SK-MEL-5 (cell line): ENCODE results near the gene NFKB2. TPM values are rescaled to one million over a fixed set of nuclear protein-coding genes. Genes with fewer than 3 reads are reported as not detected.

Source experiments
- DNase-seq: peaks from one replicate; pipeline ENCODE4 v3.0.0-alpha.2; 2016; ENCODE audit warnings: low read depth, low spot score
- in situ Hi-C: cut with HindIII; loops from 2 replicates; pipeline ENCODE4 v1.10.0; 2016; ENCODE audit warnings: low sequenced_read_pairs, high pct_unique_total_duplicates, low pct_unique_long_range_greater_than_20kb
- total RNA-seq: library from RNA; depleted of rRNA; stranded (reverse); fragments of >200 nt; shearing (Covaris generic); gene quantifications from 2 replicates; pipeline ENCODE4 v1.2.3, GENCODE V29; 2014

NFKB2 gene
- total RNA-seq, 1 experiment from 2014 or later: 10.3 TPM

DNA sequence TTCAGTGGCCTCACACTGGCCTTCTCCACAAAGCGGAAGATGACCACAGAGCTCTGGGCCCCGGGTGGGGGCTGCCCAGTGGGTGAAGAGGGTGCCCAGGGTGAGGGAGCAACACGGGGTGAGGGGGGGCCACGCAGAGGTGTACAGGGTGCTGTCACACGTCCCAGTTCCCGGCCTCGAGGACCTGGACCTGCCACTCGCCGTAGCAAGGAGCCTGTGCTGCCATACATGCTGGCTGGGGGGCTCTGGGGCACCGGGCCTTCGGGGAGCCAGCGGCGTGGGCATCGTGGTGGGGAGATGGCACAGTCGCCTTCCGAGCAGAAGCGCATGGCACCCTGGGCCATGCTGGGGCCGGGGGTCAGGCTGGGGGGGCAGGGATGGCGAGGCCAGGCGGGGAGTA lies 21.2 kb downstream of the NFKB2 start:
- in situ Hi-C loops: no loop called here
- DNase-seq: no peak

DNA sequence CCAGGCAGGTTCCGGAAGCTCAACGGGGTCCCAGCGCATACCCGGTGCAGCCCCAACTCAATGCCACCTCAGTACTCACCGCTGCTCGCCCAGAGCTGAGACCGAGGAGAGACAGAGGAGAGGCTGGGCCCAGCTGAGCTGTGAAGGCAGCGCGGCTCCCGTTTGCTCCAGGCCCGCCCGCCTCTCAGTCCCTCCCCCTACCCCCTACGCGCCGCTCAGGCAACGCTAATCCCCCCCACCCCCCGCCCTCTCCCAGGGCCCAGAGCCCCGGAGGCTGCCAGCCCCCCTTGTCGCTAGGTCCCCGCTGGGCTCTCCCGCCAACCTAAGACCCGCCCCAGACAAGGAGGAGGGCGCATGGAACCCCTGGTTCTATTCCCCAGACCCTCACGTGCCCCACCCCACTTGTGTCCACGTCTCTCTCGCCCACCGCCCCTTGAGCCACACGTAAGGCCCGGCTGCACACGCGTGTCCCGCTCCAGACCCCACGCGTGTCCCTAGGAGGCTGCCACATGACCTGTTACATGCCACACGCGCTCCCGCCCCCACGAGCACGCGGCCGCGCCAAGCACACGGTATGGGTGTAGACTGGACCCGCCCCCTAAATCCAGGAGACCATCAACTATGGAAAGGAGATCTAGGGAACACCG lies 23.2 kb downstream of the NFKB2 start, which contains the start of gene PSD:
PSD (minus strand) TSS at position 164 of the 647 bp plus-strand sequence. CDS start 1,747 bp downstream, outside the sequence.
- no peak for DNase-seq
- in situ Hi-C loops: no loop called here

DNA sequence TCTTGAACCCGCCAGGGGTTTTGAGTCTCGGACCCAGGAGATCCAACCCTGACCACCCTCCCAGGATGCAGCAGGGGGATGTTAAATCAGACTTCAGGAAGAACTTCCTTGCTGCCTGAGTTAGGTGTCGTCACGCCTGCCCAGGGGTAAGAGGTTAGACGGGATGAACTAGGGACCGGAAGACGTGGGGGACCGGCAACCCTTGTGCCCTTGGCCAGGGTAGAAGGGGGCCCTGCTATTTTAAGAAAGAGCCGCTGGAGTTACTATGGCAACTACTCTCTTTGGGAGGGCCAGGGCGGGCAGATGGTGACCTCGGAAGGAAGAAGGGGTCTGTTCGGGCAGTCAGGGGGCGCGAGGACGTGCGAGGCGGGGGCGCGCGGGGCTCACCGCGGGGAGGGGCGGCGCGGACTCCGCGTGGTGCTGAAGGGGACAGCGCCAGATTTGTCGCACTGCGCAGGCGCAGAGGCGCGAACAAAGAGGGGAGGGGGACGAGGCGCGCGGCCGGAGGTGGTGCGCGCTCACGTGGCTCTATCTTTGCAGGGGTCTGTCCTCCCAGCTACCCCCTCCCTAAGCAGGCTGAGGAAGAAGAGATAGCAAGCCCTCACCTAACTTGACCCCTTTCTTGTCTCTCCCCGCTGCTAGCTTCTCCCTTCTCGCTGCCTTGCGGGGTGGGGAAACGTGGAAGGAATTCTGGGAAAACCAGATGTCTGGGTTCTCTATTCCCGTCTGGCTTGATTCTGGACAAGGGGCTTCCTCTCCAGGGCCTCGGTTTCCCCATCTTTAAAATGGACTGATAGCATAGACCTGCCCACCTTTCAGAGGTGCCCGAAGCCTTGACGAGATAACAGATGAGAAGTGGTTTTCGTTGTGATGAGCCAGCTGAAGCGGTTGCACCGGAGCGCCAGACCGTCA lies 24.0 kb downstream of the NFKB2 start:
- in situ Hi-C loops: no loop called here

DNA sequence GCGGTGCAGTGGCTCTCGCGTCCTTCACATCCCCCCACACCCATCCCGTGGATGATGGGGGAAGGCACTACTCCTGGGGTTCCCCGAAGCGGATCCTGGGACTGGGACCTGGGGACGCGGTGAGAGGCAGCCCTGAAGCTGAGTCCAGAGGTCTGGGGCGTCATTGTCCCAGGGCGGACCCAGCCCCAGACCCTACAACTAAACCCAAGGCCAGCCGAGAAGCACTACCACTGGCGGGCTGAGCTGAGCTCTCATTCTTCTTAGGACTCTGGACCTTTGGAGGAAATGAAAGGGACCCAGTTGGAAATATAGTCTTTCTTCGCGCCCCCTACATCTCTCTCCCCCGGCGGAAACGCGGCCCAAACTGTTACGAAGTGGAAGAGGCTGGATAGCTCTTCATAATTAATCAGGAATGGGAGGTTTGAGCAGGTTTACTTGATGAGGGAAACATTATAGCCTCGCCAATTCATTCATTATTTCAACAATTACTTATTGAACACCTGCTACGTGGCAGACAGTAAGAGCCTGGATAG lies 24.7 kb downstream of the NFKB2 start:
- in situ Hi-C loops: no loop called here
- no peak for DNase-seq

More for the DNA sequence above, 24.0 kb downstream of the NFKB2 start:
- DNase-seq: peak; percentile 32

DNA sequence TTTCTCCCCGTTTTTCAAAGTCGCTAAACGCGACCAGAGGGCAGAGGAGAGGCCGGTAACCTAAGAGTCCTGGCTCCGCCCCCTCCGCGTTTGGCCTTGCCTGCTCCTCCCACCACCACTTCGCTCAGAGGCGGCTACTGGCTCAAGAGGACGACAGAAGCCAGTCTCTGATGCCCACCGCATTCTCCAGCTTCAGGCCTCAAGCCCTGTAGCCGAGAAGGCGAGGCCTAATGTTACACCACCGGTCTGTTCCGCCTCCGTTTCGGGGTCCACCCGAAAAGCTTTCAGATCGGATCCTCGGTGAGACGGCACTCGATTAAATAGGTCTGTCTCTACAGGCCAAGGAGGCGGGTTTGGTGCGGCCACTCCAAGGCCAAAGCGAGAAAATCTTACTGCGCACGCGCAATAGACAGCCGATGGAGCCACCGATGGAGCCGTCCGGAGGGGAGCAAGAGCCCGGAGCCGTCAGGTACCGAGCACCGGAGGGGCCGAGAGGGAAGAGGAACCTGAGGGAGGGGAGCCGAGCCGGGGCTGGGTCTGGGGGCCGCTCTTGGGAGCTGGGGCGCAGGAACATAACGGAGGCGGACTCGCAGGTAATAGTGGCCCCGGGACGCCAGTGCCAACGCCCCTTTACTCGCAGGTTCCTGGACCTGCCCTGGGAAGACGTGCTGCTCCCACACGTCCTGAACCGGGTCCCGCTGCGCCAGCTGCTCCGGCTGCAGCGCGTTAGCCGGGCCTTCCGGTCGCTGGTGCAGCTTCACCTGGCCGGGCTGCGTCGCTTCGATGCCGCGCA lies 25.4 kb downstream of the NFKB2 start, which contains the start of gene FBXL15:
FBXL15 (plus strand) TSS at position 123 of the 793 bp plus-strand sequence; CDS start at position 417, 294 bp downstream.
- in situ Hi-C loops: no loop called here
- peak; percentile 96 for DNase-seq

DNA sequence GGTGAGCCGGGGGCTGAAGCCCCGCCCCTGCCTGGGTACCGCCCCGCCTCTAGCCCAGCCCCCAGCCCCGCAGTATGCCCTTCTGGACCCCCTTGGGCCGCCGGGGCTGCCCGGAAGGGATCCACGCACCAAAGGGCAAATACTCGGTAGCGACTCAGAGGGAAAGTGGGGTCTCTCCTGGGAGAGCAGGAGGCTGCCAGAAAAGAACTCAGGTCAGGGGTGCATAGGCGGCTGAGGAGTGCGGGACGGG lies 25.9 kb downstream of the NFKB2 start:
- no peak for DNase-seq
- in situ Hi-C loops: no loop called here

DNA sequence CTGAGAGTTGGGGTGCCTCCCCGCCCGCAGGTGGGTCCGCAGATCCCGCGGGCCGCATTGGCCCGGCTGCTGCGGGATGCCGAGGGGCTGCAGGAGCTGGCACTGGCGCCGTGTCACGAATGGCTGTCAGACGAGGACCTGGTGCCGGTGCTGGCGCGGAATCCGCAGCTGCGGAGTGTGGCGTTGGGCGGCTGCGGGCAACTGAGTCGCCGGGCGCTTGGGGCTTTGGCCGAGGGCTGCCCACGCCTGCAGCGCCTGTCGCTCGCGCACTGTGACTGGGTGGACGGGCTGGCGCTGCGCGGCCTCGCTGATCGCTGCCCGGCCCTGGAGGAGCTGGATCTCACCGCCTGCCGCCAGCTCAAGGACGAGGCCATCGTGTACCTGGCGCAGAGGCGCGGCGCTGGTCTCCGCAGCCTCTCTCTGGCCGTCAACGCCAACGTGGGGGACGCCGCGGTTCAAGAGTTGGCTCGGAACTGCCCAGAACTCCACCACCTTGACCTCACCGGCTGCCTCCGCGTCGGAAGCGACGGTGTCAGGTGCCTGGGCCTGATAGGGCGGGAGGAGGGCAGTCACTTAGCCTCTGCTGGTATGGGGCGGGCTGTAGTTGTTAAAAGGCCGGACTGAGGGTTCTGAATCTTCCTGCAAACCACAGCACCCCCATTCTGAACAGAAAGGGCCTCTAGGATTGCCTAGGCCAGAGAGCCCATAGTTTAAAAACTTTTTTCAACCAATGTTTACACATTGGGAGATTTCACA lies 26.4 kb downstream of the NFKB2 start:
- no peak for DNase-seq
- in situ Hi-C loops: no loop called here

DNA sequence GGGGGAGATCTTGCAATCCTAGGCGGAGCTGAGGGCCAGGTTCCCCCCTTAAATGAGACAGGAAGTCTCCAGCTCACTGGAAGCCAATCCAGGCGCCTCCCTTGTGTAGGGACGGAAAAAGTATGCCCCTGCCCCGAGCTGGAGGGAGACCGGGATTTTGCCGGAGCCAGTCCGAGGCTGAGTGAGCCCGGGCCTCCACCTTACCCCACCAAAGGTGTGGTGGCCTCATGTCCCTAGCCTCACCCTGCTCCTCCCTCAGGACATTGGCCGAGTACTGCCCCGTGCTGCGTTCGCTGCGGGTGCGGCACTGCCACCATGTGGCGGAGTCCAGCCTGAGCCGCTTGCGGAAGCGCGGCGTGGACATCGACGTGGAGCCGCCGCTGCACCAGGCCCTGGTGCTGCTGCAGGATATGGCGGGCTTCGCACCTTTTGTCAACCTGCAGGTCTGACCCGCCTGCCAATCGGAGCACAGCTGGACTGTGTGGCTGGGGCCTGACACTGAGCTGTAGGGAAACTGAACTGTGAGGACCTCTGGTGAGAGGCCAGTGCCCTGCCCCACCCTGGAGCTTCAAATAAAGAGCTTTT lies 27.1 kb downstream of the NFKB2 start:
- DNase-seq: peak; percentile 70
- in situ Hi-C loops: no loop called here

DNA sequence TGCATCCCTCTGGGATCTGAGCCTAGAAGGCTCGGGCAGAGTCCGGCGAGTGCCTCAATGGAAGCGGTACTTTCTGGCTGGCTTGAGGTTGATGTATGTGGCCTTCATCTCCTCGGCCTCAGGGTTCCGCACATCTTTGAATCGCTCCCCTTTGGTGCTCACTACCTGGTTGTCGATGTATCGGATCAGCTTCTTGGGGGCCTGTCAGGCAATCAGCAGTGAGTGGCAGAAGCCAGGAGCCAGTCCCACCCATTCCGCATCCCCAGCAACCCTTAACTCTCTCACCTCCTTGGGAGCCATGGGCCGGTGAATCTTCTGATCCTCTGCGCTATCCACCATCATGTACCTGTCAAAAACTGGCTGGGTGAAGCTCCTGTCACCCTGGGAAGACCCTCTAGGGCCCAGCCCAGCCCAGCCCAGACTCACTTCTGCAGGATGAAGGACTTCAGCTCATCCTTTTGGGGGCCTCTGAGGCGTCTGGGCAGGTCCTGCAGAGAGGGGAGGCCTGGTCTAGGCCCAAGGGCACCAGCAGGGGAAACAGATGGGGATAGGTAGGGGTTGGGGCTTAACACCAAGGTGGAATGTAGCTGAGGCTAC lies 28.0 kb downstream of the NFKB2 start:
- in situ Hi-C loops: no loop called here
- no peak for DNase-seq

DNA sequence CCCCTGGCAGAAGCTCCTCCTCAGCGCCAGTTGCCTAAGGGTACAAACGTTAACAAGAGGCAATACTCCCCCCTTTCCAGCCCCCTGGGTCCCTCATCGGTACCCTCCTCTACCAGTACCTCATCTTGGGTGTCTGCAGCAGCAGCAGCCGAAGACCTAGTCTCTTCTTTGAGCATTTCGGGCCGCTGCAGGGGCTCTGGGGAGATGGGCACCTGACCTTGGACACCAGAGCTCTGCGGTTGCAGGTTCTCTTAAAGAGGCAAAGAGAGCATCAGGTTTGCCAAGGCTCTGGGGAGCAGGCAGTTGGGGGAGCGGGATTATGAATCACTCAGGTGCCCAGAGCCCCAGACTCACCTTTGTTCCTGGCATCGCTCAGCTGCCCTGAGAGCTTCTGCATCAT lies 28.6 kb downstream of the NFKB2 start:
- in situ Hi-C loops: no loop called here
- no peak for DNase-seq

DNA sequence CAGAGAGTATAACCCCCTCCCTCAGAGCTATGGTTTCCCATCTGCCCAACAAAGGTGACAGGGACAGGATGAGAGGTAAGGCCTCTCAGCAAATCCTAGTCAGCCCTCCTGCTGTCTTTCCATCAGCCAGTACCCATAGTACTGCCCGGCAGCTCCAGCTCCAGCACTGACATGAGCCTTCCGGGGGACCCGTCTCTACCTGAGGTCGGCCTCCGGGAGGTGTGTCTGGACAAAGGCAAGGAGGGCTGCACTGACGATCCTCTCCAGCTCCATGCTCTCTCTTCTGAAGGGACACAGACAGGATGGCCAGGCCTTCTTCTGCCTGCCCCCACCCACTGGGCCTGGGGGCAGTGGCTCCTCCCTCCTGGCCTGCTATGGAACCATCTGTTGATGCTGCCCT lies 29.4 kb downstream of the NFKB2 start:
- no peak for DNase-seq
- in situ Hi-C loops: no loop called here

DNA sequence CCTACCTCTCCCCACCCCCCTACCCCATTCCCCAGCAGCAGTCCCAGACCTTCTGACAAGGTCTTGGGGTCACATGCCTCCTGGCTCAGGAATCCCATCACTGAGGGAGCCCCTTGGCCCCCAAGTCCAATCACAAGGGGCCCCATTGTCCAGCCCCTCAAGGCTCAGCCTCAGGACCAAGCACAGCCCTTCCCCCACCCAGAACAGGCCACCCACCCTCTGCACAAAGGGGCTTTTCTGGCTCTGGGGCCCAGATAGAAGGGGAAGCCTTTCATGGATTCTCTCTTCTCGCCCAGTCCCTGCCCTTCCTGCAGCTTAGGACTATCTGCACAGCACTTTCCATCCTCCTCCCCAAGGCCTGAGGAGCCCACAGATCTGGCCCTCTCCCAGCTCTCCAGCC lies 29.9 kb downstream of the NFKB2 start:
- in situ Hi-C loops: no loop called here
- DNase-seq: no peak

DNA sequence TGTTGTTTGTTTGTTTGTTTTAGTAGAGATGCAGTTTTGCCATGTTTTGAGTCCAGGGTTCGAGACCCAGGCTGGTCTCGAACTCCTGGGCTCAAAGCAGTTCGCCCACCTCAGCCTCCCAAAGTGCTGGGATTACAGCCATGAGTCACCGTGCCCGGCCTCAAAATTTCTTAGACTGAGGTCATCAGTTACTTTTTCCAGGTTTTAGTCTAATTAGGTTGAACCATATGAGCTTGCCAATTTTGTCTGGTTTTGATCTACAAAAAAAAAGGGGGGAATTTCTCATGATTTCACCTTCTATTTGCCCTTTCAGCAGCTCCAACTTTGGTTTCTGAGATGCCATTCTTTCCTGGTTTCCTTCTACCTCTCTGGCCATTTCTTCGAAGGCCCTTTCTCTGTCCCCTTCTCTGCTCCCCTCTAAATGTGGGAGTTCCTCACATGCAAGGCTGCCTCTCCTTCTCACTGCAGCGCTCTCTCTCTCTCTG lies 31.3 kb downstream of the NFKB2 start:
- in situ Hi-C loops: no loop called here
- DNase-seq: no peak

DNA sequence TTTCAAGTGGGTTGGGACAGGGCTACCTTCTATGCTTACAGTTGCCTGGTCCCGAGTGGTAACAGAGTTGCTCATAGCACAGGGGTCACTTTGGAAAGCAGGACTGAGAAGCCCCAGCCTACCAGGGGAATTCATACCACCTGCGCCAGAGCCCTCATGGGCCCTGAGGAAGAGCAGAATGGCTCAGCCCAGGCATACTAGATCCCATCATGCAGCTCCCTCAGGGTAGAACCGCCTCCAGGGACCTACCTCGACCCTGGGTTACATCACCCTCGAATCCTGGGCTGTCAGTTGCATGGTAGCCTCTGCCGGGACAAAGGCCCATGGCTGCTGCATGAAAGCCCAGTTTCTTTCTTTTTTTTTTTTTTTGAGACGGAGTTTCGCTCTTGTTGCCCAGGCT lies 34.0 kb downstream of the NFKB2 start:
- in situ Hi-C loops: no loop called here
- DNase-seq: no peak

DNA sequence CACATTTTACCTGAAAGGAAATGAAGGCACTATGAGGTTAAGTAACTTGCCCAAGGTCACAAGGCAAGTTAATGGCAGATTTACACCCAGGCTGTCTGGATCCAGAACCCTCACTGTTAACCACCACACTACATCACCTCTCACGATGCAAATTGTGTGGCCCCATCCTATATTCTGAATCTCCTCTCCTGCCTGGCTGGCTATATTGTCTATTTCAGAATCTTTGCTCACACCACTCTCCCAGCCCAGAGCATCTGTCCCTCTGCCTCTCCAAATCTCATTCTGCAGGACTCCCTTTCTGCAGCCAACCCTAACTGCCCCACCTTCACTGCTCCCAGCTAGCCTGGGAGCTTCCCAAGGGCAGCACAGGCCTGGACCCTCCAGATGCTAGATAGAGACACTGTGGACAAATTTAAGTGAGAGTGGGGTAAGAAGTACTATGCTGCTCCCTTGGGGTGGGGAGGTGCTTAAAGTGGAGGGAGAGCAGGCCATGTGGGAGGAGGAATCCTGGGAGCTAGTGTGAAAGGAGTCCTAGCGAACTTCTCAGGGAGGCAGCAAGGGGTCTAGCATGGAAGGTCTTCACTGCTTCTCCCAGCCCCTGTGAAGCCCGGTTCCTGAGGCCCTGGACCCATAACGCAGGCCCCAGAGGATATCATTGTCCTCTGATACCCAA lies 36.1 kb downstream of the NFKB2 start:
- peak; percentile 29 for DNase-seq
- in situ Hi-C loops: no loop called here
